HepG2 (cell line): Measurements from ENCODE around the gene HES3. TPM values are rescaled to one million over a fixed set of nuclear protein-coding genes. Genes with fewer than 3 reads are reported as not detected.

Experiments
- CBFB ChIP-seq: sonication (generic); formaldehyde crosslinking; IDR thresholded peaks from 2 replicates; pipeline ENCODE4 v1.4.0; 2020; ENCODE audit warnings: missing genetic modification reagents
- CREB1 ChIP-seq, 2 experiments: fragments of 450-650 bp in 1 of 2; IDR thresholded peaks; 2 replicates each; pipeline ENCODE4 v1.6.1; 2016 to 2017; ENCODE audit warnings: control low read depth in 1 of 2, mild to moderate bottlenecking in 1 of 2, missing compliant biosample characterization in 1 of 2, missing genetic modification characterization in 1 of 2
- HNRNPL ChIP-seq: fragments of 200-400 bp; formaldehyde crosslinking; IDR thresholded peaks from 2 replicates; pipeline ENCODE4 v1.6.1; 2017; ENCODE audit warnings: mild to moderate bottlenecking, low read depth, low read length
- JARID2 ChIP-seq: sonication (generic); formaldehyde crosslinking; IDR thresholded peaks from 2 replicates; pipeline ENCODE4 v1.8.1; 2023; ENCODE audit warnings: missing genetic modification reagents, inconsistent platforms; ENCODE audit not compliant: insufficient replicate concordance
- MBNL3 ChIP-seq: fragments of 250-450 bp; sonication (Bioruptor Pico); conservative IDR thresholded peaks from 2 replicates; pipeline ENCODE4 v1.8.0; 2022; ENCODE audit warnings: mild to moderate bottlenecking, inconsistent platforms
- NPAS2 ChIP-seq: sonication (generic); formaldehyde crosslinking; IDR thresholded peaks from 2 replicates; pipeline ENCODE4 v1.8.0; 2022; ENCODE audit warnings: mild to moderate bottlenecking, missing genetic modification reagents, borderline replicate concordance
- THAP8 ChIP-seq: sonication (generic); formaldehyde crosslinking; IDR thresholded peaks from 2 replicates; pipeline ENCODE4 v1.5.1; 2020; ENCODE audit warnings: missing genetic modification reagents, mild to moderate bottlenecking, borderline replicate concordance
- XBP1 ChIP-seq: sonication (generic); formaldehyde crosslinking; IDR thresholded peaks from 2 replicates; pipeline ENCODE4 v1.5.0; 2020; ENCODE audit warnings: missing genetic modification reagents
- ZBTB49 ChIP-seq: sonication (generic); formaldehyde crosslinking; IDR thresholded peaks from 2 replicates; pipeline ENCODE4 v1.4.0; 2020; ENCODE audit warnings: missing genetic modification reagents, borderline replicate concordance
- ZNF407 ChIP-seq: sonication (generic); formaldehyde crosslinking; IDR thresholded peaks from one replicate; pipeline ENCODE4 v1.5.1; 2020; ENCODE audit warnings: mild to moderate bottlenecking, missing genetic modification reagents; ENCODE audit errors: not compliant biosample characterization
- ZNF609 ChIP-seq: sonication (generic); formaldehyde crosslinking; IDR thresholded peaks from 2 replicates; pipeline ENCODE4 v1.4.0; 2020; ENCODE audit warnings: mild to moderate bottlenecking, missing genetic modification reagents, borderline replicate concordance
- polyA plus RNA-seq, 8 experiments: library from polyadenylated mRNA; depleted of rRNA in 3 of 8; stranded (reverse) in 7 of 8; unstranded in 1 of 8; fragments of >200 nt; fragmentation: Illumina TruSeq in 4 of 8; extraction: Trizol in 4 of 8; gene quantifications; 2 replicates each; pipeline versions ENCODE4 v1.2.1 to v1.2.3, GENCODE V29; 2011 to 2016; ENCODE audit warnings: low read depth in 4 of 8, missing spikeins in 1 of 8, mixed read lengths in 1 of 8; ENCODE audit not compliant: insufficient read depth in 1 of 8
- total RNA-seq, 5 experiments: library from RNA; depleted of rRNA; stranded (reverse); fragments of >200 nt; fragmentation: Illumina TruSeq; extraction: Trizol; gene quantifications; 2 replicates each; pipeline ENCODE4 v1.2.3, GENCODE V29; 2016; ENCODE audit warnings: low read depth in 1 of 5

HES3 gene
- total and polyA plus RNA-seq, 2 of the 13 experiments (the other 11 are each of a cell fraction or from before 2014, with no cell fraction given) = not detected

- TF ChIP-seq ZBTB49 (CRISPR knock-in tag) (peak; percentile 98), ZNF609 (CRISPR knock-in tag) (peak; percentile 59; the same call in 1 of the 2 replicates), XBP1 (CRISPR knock-in tag) (peak; percentile 95), JARID2 (peak; percentile 98), MBNL3 (CRISPR knock-in tag) (no peak), HNRNPL (no peak), THAP8 (CRISPR knock-in tag) (peak; percentile 93; the same call in 1 of the 2 replicates), ZNF407 (CRISPR knock-in tag) (peak; percentile 95), NPAS2 (CRISPR knock-in tag) (no peak), CREB1 (IDR thresholded peaks at IDR 0.05) (no peak), CREB1 (CRISPR knock-in tag; IDR thresholded peaks at IDR 0.05) (no peak), CBFB (CRISPR knock-in tag) (peak; percentile 93; the same call in 1 of the 2 replicates)
Measured at GRCh38 chr1:6245086-6245868, 1.3 kb downstream of the HES3 start (continued).
